Peyer's patch (tissue), 4 donors: ENCODE results near the gene SZT2.
"Not testable (repeated sequence)": the region's sequence is repeated elsewhere in the genome, so short reads cannot be mapped to it uniquely, and the experiment has no call there.

ENCODE experiments used
- CTCF ChIP-seq, 6 experiments: fragments of 450-650 bp in 4 of 6; fragments of 200-600 bp in 2 of 6; sonication (generic) in 1 of 6; IDR thresholded peaks; one replicate each; pipeline ENCODE4 v1.5.1; 2017 to 2019; ENCODE audit warnings: antibody characterized with exemption in 6 of 6, mild to moderate bottlenecking in 3 of 6, moderate library complexity in 1 of 6
- POLR2A ChIP-seq, 2 donors: fragments of 450-650 bp; IDR thresholded peaks; one replicate each; pipeline ENCODE4 v1.5.1; 2017; ENCODE audit warnings: antibody characterized with exemption in 2 of 2, mild to moderate bottlenecking in 2 of 2, moderate library complexity in 2 of 2

- not testable (repeated sequence) for TF ChIP-seq POLR2A, CTCF (IDR thresholded peaks at IDR 0.05)
Observed at GRCh38 chr1:43472463-43473151, 82.9 kb downstream of the SZT2 start.
